ENCODE data around the gene GRIK4.

Gene GRIK4

DNA sequence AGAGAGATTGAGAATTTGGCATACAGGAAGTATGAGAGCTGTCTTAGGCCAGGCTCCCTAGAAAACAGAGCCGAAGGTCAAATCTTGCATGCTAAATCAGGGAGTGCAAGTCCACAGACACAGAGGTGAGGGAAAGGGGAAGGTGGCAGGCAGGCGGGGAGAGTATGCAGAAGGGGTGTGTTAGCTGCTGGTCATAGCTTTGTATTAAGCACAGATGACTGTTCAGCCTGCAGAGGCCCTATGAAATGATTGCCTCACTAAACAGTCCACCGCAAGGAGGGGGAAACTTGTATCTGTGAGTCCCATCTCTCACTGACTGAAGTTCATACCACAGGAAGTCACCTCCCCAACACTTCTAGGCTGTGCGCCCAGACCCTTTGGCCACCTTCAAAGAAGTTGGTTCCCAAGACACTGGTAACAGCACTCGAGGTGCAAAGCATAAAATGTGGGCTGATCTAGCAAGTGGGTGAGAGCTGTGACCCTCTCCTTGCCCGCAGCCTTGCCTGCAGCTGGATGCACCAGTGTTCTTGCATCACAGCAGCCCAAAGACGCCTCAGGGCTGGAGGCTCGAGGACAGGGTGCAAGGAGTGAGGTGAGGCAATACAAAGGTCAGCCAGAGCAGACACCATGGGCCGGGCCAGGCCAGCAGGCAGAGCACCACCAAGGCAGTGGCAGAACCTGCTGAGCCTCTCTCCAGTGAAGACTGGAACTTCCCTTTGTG is 397.1 kb downstream of the GRIK4 start:
- TF ChIP-seq, protein P1, sequence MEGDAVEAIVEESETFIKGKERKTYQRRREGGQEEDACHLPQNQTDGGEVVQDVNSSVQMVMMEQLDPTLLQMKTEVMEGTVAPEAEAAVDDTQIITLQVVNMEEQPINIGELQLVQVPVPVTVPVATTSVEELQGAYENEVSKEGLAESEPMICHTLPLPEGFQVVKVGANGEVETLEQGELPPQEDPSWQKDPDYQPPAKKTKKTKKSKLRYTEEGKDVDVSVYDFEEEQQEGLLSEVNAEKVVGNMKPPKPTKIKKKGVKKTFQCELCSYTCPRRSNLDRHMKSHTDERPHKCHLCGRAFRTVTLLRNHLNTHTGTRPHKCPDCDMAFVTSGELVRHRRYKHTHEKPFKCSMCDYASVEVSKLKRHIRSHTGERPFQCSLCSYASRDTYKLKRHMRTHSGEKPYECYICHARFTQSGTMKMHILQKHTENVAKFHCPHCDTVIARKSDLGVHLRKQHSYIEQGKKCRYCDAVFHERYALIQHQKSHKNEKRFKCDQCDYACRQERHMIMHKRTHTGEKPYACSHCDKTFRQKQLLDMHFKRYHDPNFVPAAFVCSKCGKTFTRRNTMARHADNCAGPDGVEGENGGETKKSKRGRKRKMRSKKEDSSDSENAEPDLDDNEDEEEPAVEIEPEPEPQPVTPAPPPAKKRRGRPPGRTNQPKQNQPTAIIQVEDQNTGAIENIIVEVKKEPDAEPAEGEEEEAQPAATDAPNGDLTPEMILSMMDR (IDR thresholded peaks at IDR 0.05; ENCODE audit: low read depth, low read length) = no peak
- DNase-seq (ENCODE audit: extremely low read depth, low read depth) = no peak

DNA sequence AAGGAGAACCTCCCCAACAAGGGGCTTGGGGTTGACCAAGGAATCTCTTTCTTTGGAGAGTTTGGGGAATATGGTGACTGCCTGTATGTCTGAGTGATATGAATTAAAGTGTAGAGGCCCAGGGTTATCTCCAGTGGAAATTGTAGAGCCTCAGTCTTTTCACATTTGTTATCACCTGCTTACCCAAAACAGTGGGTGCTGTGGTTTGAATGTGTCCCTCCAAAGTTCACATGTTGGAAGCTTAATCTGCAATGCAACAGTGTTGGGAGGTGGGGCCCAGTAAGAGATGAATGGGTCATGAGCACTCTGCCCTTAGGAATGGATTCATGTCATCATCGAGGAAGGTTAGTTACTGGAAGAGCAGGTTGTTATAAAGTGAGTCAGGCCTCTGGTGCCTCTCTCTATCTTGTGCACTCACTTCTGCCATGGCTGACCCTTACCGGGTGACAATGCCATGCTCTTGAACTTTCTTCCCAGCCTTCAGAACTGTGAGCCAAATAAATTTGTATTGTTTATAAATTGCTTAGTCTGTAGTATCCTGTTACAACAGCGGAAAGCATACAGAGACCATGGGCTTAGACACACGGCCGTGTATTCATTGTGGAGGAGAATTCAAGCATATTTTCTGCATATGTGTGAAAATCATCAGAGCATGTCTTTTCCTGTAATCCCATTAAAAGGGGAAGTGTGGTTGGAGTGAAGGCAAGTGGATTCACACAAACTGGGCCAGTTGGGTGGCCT is 398.3 kb downstream of the GRIK4 start:
- no peak for DNase-seq (ENCODE audit: extremely low read depth, low read depth)

DNA sequence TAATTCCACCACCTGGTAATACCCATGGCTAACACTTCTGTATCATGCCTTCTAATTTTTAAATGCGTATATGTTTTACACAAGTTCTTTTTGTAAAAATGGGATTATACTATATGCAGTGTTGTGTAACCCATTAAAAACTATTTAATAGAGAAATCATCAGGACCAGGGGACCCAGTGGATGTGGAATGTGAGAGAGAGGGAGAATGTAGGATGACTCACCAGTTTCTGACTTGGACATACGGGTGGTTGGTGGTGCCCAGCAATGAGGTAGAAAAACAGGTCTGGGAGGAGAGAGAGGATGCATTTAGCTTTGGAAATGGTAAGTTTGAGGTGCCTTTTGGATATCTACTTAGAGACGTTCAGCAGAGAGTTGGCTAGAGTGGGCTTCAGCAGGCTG is 400.4 kb downstream of the GRIK4 start:
- no peak for DNase-seq (ENCODE audit: extremely low read depth, low read depth)
- TF ChIP-seq, protein P1 (IDR thresholded peaks at IDR 0.05; ENCODE audit: low read depth, low read length) = no peak

More for the DNA sequence above, 398.3 kb downstream of the GRIK4 start:
- TF ChIP-seq, protein P1 (IDR thresholded peaks at IDR 0.05; ENCODE audit: low read depth, low read length) = no peak

DNA sequence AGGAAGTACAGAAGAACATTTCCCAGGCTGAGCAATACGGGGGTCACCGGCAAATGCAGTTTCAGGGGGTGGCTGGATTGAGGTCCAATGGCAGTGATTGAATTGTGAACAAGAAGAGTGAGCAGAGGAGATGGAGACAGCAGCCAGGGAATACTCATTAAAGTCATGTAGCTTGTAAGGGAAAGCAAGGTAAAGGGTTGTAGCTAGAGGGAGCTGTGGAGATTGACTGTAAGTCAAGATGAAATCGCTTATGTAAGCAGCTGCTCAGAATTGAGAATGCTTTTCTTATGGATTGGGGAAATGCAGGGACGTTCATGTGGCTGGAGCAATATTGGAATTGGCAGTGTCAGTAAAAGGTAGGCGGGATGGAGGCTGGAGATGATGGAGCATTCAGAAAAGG is 401.0 kb downstream of the GRIK4 start:
- TF ChIP-seq, protein P1 (IDR thresholded peaks at IDR 0.05; ENCODE audit: low read depth, low read length) = peak; percentile 41
- DNase-seq (ENCODE audit: extremely low read depth, low read depth) = no peak

DNA sequence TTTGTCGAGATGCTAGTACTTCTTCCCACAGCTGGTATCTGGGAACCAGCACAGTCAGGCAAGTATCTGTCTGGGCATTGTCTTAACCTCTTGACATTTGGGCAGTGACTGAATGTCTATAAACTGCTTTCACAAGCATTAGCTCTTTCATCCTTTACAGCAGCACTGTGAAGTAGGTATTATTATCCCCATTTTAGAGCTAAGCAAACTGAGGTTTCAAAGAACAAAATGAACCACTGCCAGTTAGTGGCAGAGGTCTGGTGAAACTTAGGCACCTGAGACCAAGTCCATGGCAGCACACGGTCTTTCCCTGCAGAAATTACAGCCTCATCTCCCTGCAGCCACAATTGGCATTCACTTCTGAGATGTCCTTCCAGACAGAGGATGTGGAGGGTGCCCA is 401.4 kb downstream of the GRIK4 start:
- TF ChIP-seq, protein P1 (IDR thresholded peaks at IDR 0.05; ENCODE audit: low read depth, low read length) = no peak
- DNase-seq (ENCODE audit: extremely low read depth, low read depth) = no peak

DNA sequence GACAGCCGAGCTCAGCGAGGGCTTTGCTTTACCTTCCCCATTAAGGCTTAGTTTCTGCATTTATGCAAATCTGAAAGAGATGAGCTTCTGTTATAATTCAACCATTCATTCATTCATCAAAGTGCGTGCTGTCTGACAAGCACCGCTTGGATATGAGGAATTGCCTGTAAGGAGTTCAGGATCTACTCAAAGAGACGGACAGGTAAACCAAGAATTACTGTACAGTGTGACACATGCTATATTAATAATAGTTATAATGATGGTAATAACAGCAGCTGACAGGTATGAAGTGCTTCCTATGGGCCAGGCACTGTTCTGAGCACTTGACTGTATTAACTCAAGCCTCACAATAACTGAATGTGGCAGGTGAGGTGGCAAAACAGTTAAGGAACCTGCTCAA is 402.5 kb downstream of the GRIK4 start:
- TF ChIP-seq, protein P1 (IDR thresholded peaks at IDR 0.05; ENCODE audit: low read depth, low read length) = no peak
- no peak for DNase-seq (ENCODE audit: extremely low read depth, low read depth)

DNA sequence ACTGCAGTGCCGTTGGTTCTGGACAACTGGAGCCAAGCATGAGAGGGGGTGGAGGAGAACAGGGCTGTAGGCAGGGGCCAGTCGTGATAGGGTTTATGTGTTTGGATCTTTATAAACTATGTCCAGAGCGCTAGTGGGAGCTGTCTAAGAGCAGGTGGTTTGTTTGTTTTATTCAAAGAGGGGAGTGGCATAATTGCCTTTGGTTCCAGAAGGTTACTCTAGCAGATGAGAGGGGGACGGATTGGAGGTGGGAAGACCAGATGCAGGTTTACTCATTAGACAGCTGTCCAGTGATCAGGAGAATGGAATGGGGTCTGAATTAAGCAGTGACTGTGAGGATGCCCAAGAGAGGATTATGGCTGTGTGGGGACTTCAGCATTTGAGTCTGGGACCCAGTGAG is 403.1 kb downstream of the GRIK4 start:
- DNase-seq (ENCODE audit: extremely low read depth, low read depth) = no peak
- TF ChIP-seq, protein P1 (IDR thresholded peaks at IDR 0.05; ENCODE audit: low read depth, low read length) = no peak
